ENCODE data around the gene FGF3.

Gene FGF3

DNA sequence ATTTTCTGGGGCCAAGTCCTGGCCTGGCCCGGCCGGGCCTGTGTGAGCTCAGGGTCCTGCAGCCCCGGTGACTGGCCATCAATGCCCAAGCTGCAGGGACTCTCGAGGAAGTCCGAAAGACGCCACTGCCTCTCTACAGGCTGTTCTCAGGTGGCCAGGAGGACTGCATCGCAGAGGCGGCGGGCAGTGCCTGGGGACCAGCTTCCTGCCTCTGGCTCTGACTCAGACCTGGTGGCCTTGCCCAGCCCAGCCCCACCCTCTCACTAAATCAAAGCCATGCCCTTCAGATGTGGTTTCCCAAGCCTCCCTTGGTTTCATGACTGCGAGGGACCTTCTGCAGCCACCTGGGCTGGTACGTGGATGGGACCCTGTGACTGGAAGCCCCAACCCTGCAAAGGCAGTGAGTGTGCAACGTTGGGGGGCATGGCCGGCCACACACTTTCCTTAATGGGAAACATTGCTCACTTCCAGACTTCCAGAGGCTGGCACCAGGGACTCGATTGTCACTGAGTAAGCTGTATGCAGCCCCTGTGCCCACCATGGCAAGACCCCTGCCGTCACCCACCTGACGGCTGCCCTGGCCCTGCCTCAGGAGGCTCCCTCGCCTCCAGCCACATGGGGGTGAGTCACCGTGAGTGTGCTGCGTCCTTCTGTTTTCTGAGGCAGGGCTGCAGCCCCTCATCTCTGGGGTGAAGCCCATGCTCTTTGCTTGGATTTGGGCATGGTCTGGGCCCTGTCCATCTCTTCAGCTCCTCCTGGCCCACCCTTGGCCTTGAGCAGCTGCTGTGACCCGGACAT lies 6.0 kb upstream of the FGF3 start:
- in situ Hi-C loops (cut with MboI; ENCODE audit: low sequenced_read_pairs), result no loop called here

DNA sequence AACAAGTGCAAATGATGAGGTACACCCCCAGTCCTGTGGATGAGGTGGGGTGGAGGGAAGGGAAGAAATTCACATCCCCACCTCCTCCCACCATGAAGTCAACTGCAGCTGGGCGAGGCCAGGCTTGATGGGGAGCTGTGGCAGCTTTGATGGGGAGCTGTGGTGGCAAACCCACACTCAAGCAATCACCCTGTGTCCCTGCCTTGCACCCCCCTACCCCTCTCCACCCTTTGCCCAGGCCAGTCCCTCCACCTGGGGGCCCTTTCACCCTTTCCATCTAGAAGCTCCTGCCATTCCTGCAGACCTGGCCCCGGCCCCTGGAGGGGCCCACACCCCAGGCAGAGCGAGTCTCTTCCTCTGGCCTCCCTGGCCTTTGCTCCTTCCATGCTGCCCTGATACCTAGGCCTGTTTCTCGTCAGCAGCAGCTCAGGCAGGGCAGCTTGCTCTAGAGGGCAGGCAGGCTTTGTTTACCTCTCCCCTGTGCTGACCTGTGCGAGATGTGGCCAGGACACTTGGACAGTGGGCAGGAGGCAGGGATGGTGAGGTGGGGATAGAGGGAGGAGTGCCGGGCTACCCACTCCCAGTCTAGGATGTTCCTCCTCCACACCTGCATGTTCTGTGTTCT lies 4.5 kb upstream of the FGF3 start:
- in situ Hi-C loops (cut with MboI; ENCODE audit: low sequenced_read_pairs), result no loop called here

DNA sequence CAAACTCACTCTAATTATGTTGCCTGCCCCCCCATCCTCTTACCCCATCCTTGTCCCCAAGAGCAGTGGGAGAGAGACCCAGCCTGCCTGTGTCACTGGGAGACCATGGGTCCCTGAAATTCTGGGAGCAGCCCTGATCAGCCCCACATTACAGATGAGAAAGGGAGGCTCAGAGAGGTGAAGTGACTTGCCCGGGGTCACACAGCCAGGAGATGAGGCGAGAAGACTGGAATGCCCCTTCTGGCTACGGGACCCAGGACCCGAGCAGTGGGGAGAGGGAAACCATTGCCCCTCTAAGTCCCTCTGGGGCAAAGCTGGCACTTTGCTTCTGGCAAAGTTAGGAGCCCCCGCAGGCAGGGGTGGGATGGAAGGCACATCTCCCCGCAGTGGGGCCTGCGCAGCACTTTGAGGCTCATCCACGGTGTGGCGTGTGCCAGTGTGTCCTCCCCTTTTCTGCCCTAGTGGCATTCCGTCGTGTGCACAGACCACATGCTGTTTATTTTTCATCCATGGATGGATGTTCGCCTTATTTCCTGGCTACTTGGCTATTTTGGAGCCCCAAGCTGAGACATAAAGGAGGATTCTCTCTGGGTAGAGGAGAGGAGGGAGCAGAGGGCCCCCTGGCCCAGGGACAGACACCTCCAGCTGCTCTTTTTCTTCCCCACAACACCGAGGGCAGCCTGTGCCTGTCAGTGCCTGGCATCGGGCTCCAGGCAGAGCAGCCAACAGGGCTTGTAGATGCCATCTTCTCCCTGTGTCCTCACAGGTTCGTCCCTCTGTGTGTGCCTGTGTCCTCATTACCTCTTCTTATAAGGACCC lies 3.7 kb upstream of the FGF3 start:
- in situ Hi-C loops (cut with MboI; ENCODE audit: low sequenced_read_pairs), result no loop called here

DNA sequence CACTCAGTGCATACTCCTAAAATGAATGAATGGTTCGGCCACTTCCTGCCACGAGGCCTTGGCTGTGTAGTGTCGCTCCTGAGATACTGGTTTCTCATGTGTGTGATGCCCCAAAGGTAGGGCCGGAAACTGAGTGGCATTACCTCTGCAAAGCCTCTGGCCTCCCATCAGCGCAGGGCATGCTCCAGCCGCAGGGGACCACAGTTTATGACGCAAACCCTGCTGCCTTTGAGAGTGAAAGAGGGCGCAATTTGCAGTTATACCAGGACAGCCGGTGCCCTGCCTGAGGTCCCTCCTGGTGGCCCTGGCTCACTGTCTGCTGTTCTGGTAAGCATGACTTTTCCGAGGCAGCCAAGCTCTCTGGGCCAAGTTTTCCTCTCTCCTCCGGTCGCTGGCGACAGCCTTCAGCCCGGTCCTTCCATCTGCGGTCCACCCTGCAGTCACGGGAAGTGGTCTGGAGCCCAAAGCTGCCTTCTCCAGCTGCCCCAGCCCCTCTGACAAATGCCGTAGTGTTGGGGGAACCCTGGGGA lies 2.4 kb upstream of the FGF3 start:
- in situ Hi-C loops (cut with MboI; ENCODE audit: low sequenced_read_pairs), result no loop called here

DNA sequence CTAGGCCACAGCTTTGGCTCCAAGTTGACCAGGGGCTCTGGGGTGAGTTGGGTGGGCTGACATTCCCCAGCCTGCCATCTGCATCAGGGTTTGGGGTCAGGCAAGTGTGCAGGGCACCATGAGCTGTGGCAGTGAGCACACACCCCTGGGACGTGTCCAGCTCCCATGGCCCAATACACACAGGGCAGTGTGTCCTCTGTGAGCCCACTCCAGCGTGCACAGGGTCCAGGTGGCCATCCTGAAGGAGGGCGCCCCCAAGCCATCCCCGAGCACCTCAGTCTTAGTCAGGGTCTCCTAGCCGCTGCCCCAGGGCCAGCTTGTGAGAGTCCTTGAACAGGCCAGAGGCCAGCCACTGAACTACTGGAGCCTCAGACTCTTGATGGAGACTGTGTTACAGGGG lies 1.2 kb upstream of the FGF3 start:
- in situ Hi-C loops (cut with MboI; ENCODE audit: low sequenced_read_pairs), result no loop called here

DNA sequence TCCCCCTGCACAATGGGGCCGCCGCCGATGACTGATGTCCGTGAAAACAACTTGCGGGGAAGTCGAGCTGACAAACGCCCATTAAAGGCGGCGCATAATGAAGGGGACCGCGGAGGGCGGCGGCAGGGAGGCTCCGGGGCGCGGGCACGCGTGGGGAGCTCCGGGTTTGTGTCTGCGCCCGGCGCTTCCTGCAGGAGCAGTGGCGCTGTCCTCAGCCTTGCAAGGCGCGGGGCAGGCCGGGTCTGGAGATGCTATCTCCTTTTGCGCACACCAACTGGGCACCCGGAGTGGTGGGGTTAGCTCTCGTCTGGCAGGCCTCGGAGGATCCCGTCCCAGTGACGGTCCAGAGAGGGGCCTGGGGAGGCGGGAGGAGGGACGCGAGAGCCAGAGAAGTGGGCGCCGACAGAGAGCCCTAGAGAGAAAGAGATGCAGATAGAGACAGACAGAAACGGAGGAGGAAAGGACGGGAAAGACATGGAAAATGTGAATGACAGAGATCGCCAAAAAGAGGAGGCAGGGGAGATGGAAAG lies 390 bp upstream of the FGF3 start:
- in situ Hi-C loops (cut with MboI; ENCODE audit: low sequenced_read_pairs), result no loop called here

DNA sequence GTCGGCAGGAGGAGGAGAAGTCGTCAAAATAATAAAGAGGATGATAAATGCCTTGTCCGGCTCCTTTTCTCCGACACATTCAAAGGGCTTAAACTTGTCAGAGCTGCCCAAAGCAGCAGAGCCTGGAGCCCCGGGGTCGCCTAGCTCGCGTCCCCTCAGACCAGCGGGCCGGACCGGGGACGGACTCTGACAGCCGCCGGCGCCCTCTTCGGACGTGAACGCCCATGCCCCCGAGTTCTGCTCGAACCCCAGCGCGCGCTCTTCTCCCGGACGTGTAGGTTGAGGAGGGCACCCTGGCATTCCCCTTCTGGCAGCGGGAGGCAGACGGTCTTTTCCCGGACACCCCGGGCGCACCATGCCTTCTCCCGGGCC lies 999 bp downstream of the FGF3 start:
- in situ Hi-C loops (cut with MboI; ENCODE audit: low sequenced_read_pairs), result no loop called here

DNA sequence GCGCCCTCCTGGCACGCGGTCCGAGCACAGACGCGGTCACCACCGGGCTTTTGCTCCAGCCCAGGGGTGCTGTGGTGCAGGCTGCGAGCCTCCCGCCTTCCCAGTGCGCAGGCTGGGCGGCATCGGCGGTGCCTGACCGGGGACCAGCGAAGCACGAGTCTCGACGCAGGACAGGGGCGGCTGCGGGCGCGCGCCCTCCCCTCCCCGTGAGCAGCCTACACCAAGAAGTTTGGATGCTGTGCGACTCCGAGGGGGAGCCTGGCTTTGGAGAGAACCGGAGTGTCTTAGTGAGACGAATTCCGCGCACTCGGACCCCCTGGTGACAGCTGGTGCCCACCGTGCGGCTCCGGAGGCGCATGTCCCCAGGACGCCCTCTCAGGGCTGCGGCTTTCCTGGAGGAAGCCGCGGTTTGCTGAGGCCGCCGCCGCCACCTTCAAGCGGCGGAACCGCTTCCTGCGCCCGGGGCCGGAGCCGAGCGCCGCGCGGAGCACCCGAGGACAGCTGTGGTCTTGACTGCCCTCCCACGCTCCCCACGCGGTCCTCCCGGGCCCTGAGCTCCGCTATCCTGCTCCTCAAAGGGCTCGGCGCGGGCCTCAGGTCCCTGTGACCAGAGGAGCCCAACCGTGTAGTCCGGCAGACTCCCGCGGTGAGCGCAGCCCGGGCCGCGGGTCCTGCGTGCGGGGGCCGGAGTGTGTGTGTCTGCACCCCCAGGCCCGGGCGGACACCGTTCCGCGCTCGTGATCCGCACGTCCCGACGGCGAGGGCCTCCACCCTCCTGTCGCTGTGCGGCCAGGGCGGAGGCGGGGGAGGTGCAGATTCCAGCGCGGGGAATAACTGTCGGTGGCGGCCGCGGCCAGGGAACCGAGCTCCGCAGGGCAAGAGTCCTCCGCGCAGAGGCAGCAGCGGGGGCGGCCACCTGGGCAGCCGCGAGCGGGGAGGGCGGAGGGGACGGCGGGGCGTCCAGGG lies 1.7 kb downstream of the FGF3 start:
- in situ Hi-C loops (cut with MboI; ENCODE audit: low sequenced_read_pairs), result no loop called here

DNA sequence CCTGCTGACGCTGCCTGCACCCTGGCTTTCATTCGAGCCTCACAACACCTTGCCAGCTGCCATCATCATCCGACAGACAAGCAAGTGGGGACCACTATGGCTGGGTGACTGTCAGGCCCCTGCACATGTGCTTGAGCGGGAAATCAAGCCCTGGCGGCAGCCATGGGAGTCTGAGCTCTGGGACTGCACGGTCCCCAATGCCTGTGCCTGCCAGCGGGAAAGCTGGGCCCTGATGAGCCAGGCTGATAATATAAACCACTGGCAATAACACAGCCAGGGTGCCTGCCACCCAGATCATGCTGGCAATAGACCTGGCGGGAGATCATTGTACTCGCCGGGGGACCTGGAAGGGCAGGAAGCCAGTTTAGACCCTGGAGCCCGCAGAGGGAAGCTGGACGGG lies 2.5 kb downstream of the FGF3 start:
- in situ Hi-C loops (cut with MboI; ENCODE audit: low sequenced_read_pairs), result no loop called here

DNA sequence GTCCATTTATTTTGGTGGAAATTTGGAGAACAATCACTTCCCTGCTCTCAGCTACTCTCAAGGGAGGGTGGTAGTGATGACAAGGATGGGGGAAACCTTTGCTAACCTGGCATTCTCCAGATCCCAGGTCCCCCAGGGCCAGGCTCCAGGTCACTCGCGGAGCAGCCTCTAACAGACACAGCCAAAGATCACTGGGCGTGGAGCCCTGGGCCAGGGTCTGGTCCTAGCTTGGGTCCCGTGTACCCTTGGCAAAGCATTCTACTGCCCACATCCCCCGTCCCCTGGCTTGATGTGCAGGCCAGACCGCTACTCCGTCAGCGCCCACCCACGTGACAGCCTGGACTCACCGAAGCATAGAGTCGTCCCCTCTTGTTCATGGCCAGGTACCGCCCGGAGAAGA lies 3.2 kb downstream of the FGF3 start:
- in situ Hi-C loops (cut with MboI; ENCODE audit: low sequenced_read_pairs), result no loop called here

DNA sequence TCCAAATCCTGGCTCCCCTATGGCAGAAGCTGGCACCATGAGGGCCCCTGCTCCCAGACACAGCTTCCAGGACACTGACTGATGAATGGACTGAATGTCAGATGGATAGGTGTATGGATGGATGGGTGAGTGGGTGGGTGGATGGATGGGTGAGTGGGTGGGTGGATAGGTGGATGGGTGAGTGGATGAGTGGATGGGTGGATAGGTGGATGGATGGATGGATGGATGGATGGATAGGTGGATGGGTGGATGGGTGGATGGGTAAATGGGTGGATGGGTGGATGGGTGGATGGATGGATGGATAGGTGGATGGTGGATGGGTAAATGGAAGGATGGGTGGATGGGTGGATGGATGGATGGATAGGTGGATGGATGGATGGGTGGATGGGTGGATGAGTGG lies 4.3 kb downstream of the FGF3 start:
- in situ Hi-C loops (cut with MboI; ENCODE audit: low sequenced_read_pairs), result no loop called here

DNA sequence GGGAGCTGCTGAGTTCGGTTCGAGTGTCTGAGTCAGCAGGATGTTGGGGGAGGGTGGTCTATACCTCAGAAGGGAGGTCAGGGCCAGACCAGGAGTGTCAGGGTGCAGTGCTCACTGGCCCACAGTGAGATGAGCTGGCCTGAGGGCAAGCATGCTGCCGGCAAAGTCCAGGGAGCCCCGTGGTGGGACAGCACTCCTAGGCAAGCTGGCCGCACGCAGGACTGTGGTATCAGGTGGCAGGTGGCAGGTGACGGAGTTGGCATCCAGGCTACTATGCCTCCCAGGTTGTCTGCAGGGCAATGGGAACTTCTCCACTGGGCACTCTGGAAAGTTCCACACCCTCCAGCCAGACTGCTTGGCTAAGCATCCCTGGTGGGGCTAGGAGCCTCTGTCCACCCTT lies 4.8 kb downstream of the FGF3 start:
- in situ Hi-C loops (cut with MboI; ENCODE audit: low sequenced_read_pairs), result no loop called here

DNA sequence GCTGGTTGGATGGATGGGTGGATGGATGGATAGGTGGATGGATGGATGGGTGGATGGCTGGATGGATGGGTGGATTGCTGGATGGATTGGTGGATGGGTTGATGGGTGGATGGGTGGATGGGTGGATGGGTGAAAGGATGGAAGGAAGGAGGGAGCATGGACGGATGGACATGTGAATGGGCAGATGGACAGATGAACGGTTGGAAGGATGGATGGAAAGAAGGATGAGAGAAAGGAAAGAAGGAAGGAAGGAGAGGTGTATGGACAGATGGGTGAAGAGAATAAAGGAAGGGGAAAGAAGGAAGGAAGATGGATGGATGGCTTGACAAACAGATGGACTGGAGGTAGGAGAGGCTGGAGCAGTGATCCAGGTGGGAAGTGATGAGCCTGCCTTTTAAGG lies 5.4 kb downstream of the FGF3 start:
- in situ Hi-C loops (cut with MboI; ENCODE audit: low sequenced_read_pairs), result no loop called here

DNA sequence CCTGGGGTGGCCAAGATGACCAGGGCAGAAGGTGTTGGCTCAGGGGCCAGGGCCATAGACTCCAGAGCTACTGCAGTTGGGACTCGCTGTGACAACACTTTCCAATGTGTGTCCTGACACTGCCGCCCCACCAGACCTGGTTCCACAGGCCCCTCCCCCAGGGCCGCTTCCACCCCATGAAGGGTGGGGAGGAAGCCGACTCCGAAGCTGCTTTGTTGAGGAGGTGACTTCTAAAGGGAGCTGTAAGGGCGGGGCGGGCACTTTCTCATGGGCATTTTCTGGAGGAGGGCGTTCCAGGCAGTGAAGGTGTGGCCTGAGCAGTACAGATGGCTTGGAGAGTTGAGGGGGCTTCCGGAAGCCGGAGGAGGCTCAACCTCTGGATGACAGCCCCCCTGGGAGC lies 6.3 kb downstream of the FGF3 start:
- in situ Hi-C loops (cut with MboI; ENCODE audit: low sequenced_read_pairs), result no loop called here

DNA sequence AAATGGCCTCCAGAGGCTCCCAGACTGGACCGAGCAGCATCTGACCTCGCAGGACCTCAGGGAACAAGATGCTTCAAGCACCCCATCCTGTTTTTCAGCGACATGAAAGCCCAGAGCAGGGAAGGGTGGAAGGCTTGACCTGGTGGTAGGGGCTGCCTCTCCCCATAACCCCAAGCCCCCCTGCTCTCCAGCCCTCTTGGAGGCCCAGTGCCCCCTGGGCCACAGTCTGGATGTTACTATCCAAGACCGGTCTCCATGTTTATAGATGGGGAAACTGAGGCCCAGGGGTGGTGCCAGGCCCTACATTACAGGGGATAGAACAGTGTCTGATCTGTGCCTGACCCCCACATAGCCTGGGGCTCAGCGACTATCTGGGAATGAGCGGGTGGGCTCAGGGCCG lies 7.0 kb downstream of the FGF3 start:
- in situ Hi-C loops (cut with MboI; ENCODE audit: low sequenced_read_pairs), result no loop called here

DNA sequence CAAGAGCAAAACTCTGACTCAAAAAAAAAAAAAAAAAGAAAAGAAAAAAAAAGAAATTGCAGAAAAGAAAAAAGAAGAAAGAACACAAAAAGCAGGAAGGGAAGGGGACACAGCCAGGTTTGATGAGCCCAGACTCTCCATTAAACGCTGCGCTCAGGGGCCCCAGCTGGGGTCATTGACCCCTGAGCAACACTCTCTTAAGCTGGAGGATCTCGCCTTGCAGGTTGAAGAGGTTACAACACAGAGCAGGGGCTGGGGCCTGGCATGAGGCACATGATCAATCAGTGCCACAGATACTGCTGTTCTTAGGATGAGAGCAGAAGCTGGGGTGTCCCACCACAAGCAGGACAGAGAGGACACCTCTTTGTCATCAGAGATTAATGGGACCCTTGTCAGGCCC lies 7.8 kb downstream of the FGF3 start:
- in situ Hi-C loops (cut with MboI; ENCODE audit: low sequenced_read_pairs), result no loop called here

DNA sequence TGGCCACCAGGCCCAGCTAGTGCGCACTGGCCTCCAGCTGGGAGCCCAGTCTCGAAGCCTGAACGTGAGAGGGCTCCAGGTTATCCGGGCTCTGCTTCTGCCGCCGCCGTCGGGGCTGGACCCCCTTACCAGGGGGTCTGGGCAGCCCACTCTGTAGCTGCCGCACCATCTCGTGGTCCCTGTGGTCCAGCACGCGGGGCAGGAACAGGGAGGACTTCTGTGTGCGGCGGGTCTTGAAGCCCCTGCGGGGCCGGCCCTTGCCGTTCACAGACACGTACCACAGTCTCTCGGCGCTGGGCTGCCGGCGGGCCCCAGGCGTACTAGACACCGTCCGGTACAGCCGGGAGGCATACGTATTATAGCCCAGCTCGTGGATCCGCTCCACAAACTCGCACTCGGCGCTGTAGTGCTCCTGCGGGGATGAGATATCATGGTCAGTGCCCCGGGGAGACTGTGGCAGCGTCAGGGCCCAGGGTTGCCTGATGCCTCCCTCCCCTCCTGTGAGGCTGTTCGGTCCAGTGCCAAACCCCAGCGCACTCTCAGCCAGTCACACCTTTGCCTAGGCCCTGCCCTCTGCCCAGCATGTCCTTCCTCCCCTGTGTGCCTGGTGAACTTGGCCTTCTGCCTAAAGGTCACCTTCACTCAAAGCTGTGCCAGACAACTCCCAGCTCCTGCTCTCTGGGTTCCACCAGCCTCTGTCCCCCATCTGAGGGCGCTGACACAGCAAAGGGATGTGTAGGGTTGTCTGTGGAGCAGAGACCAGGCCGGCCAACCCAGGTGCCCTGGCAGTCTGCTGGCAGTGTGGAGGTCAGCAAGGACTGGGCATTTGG lies 8.7 kb downstream of the FGF3 start:
- in situ Hi-C loops (cut with MboI; ENCODE audit: low sequenced_read_pairs), result no loop called here

DNA sequence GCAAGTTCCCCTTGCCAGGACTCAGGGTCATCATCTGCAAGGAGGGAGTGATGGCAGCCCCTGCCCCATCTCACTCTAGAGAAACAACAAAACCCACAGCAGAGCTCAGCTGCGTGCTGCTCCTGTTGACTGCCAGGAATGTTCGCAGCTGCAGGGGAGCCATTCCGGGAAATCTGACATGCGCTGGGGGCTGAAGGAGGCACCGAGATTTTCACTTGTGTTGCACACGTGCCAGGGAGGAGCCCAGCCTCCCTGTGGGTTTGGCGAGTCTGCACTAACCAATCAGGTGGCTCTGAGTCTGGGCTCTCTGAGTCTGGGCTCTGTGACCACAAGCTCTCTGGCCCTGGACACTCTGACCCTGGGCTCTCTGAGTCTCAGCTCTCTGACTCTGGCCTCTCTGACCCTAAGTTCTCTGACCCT lies 10.5 kb downstream of the FGF3 start:
- in situ Hi-C loops (cut with MboI; ENCODE audit: low sequenced_read_pairs), result no loop called here

DNA sequence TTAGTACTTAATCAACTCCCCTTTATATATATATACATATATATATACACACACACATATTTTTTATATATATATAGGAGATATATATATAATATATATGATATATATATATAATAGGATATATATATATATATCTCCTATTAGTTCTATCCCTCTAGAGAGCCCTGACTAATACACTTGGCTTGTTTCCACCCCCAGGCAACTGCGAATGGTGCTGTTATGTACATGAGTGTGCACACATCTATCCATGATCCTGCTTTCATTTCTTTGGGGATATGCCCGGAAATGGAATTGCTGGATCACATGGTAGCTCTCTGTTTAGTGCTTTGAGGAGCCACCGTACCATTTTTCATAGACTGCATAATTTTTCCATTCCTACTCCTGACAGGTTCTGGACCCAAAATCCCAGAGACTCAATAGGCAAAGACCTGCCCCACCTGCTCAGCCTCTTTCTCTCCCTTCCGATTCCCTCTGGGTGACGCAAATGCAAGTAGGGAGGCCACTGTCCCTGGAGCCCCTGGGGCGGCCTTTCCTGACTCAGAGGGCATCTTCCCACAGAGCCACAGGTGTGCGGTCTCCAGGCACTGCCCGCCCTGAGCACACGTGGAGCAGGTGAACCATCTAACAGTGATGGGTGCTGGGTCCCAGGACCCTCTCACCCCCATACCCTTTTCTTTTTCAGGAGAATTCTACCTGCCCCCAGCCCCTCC lies 12.0 kb downstream of the FGF3 start:
- in situ Hi-C loops (cut with MboI; ENCODE audit: low sequenced_read_pairs), result no loop called here

All from hTERT RPE-1 (cell line).